CD4-positive, alpha-beta memory T cell (primary cell): Measurements from ENCODE around the gene GDAP1L1. TPM values are rescaled to one million over a fixed set of nuclear protein-coding genes. Genes with fewer than 3 reads are reported as not detected.
A peak's percentile ranks its signal among the peaks of the same experiment; 100 is the strongest.

ENCODE experiments used
- CTCF ChIA-PET: fragments of 350-600 bp; sonication (Branson Sonifier 250); formaldehyde crosslinking; loops from one replicate; lab custom pipeline; 2021; ENCODE audit warnings: inconsistent platforms; ENCODE audit not compliant: partially characterized antibody; lab: Charles Lee
- POLR2A ChIA-PET: fragments of 350-600 bp; sonication (Branson Sonifier 250); formaldehyde crosslinking; loops from one replicate; lab custom pipeline; 2021; ENCODE audit not compliant: partially characterized antibody; lab: Charles Lee
- DNase-seq, 5 donors: peaks; one replicate each; pipeline versions ENCODE4 v3.0.0 to v3.0.0-alpha.2; 2020 to 2022; ENCODE audit warnings: mixed read lengths in 1 of 5
- H3K27ac ChIP-seq: one replicate; pipeline ENCODE4 v1.7.0; 2013; ENCODE audit warnings: low read depth, low read length
- H3K27me3 ChIP-seq: 2 replicates; pipeline ENCODE4 v1.7.0; 2013; ENCODE audit warnings: mild to moderate bottlenecking, low read length, moderate library complexity; ENCODE audit not compliant: insufficient read depth
- H3K36me3 ChIP-seq: 2 replicates; pipeline ENCODE4 v1.7.0; 2013; ENCODE audit warnings: mild to moderate bottlenecking, low read length, moderate library complexity; ENCODE audit not compliant: insufficient read depth
- H3K4me1 ChIP-seq: 2 replicates; pipeline ENCODE4 v1.7.0; 2013; ENCODE audit warnings: mild to moderate bottlenecking, low read length, moderate library complexity; ENCODE audit not compliant: insufficient read depth
- H3K4me3 ChIP-seq, 2 donors: one replicate each; pipeline ENCODE4 v1.7.0; 2013; ENCODE audit warnings: low read length in 2 of 2, mild to moderate bottlenecking in 1 of 2
- H3K9me3 ChIP-seq, 2 donors: one replicate each; pipeline ENCODE4 v1.7.0; 2013; ENCODE audit warnings: low read length in 2 of 2, control low read depth in 1 of 2; ENCODE audit not compliant: control insufficient read depth in 1 of 2
- H3K27ac Mint-ChIP-seq, 7 donors: one replicate each; pipeline ENCODE4 v1.8.0; 2020 to 2021; ENCODE audit warnings: mixed read lengths in 7 of 7, mild to moderate bottlenecking in 6 of 7, inconsistent platforms in 3 of 7, moderate library complexity in 3 of 7
- H3K27me3 Mint-ChIP-seq, 2 donors: one replicate each; pipeline ENCODE4 v1.8.0; 2020 to 2021; ENCODE audit warnings: mixed read lengths in 2 of 2
- H3K36me3 Mint-ChIP-seq, 2 donors: one replicate each; pipeline ENCODE4 v1.8.0; 2020 to 2021; ENCODE audit warnings: mixed read lengths in 2 of 2, inconsistent platforms in 1 of 2, mild to moderate bottlenecking in 1 of 2
- H3K4me1 Mint-ChIP-seq, 4 donors: one replicate each; pipeline ENCODE4 v1.8.0; 2020 to 2021; ENCODE audit warnings: mixed read lengths in 4 of 4, mild to moderate bottlenecking in 1 of 4
- H3K4me3 Mint-ChIP-seq, 8 donors: one replicate each; pipeline ENCODE4 v1.8.0; 2020 to 2021; ENCODE audit warnings: mixed read lengths in 8 of 8, mild to moderate bottlenecking in 7 of 8, moderate library complexity in 6 of 8, inconsistent platforms in 3 of 8
- H3K9me3 Mint-ChIP-seq, 8 donors: one replicate each; pipeline ENCODE4 v1.8.0; 2020 to 2021; ENCODE audit warnings: mixed read lengths in 8 of 8, mild to moderate bottlenecking in 5 of 8, inconsistent platforms in 3 of 8, moderate library complexity in 1 of 8
- intact Hi-C: fragments of 100-400 bp; cut with micrococcal nuclease; formaldehyde crosslinking; loops from one replicate; pipeline ENCODE4 v1.15.1; 2023
- polyA plus RNA-seq, 2 donors: library from polyadenylated mRNA; unstranded; fragments of 300-500 nt; fragmentation: Illumina TruSeq; gene quantifications; one replicate each; pipeline ENCODE4 v1.2.3, GENCODE V29; 2021
- total RNA-seq, 2 experiments: library from RNA; stranded (reverse); gene quantifications; one replicate each; pipeline ENCODE4 v1.2.3, GENCODE V29; 2021

GDAP1L1 gene
- total and polyA plus RNA-seq, 4 experiments from 2014 or later, result 0.11 TPM; not detected in 3

- Histone ChIP-seq H3K4me3 (no peak overlapping the region), H3K27ac (no peak overlapping the region), H3K9me3 (no peaks in the 10 kb centered on the region), H3K4me1 (no peaks in the 10 kb centered on the region), H3K36me3 (no peaks in the 10 kb centered on the region), H3K27me3 (no peaks in the 10 kb centered on the region)
- H3K4me1 Mint-ChIP-seq, result peaks cover 0 to 1% (median 0%) of the 10 kb centered on the region in 4 donors
- ChIA-PET POLR2A (no interaction called here), CTCF (interaction anchor here (4.0 kb wide), 1 partner anchor 47 kb away, joined by 24 read pairs; no protein-coding TSS in a partner anchor)
- peaks cover 0 to 3% (median 0%) of the 10 kb centered on the region in 8 donors for H3K9me3 Mint-ChIP-seq
- no peak overlapping the region for H3K27ac Mint-ChIP-seq
- DNase-seq, result no peak
- no peak overlapping the region for H3K4me3 Mint-ChIP-seq
- peaks cover 0 to 6% of the 10 kb centered on the region in 2 donors for H3K36me3 Mint-ChIP-seq
- intact Hi-C loops, result no loop called here
- H3K27me3 Mint-ChIP-seq, result no peaks in the 10 kb centered on the region
These were observed 17.2 kb downstream of the GDAP1L1 start for GRCh38 chr20:44264287-44264686.

- Mint-ChIP-seq H3K4me3 (no peak overlapping the region), H3K27me3 (no peaks in the 10 kb centered on the region), H3K4me1 (peaks cover 0 to 3% (median 0%) of the 10 kb centered on the region in 4 donors), H3K9me3 (peaks cover 0 to 3% (median 0%) of the 10 kb centered on the region in 8 donors), H3K27ac (peak overlapping the region in 1 of 7 donors; percentile 32), H3K36me3 (peaks cover 0 to 18% of the 10 kb centered on the region in 2 donors)
- ChIA-PET CTCF (no interaction called here), POLR2A (no interaction called here)
- intact Hi-C loops, result no loop called here
- Histone ChIP-seq H3K9me3 (no peaks in the 10 kb centered on the region), H3K4me3 (no peak overlapping the region), H3K27ac (no peak overlapping the region), H3K27me3 (no peaks in the 10 kb centered on the region), H3K4me1 (no peaks in the 10 kb centered on the region), H3K36me3 (no peaks in the 10 kb centered on the region)
- no peak for DNase-seq
These were observed 21.7 kb downstream of the GDAP1L1 start for GRCh38 chr20:44268802-44269201.

GRCh38 chr20:44271915-44272663 lies 25.0 kb downstream of the GDAP1L1 start:
- H3K4me1 Mint-ChIP-seq, result peaks cover 0 to 4% (median 0%) of the 10 kb centered on the region in 4 donors
- ChIA-PET CTCF (interaction anchor here (1.0 to 4.1 kb wide), 6 partner anchors 10 to 55 kb away, joined by 3 to 44 read pairs (median 4); partner anchors contain the start of gene FITM2), POLR2A (interaction anchor here (1.2 kb wide), 1 partner anchor 54 kb away, joined by 4 read pairs; no protein-coding TSS in a partner anchor)
- DNase-seq, result peak in 3 of 5 donors; percentile 2 to 32 (median 6)
- intact Hi-C loops, result no loop called here
- H3K36me3 Mint-ChIP-seq, result peaks cover 0 to 23% of the 10 kb centered on the region in 2 donors
- H3K27ac Mint-ChIP-seq, result no peak overlapping the region
- Histone ChIP-seq H3K36me3 (no peaks in the 10 kb centered on the region), H3K4me1 (no peaks in the 10 kb centered on the region), H3K4me3 (no peak overlapping the region), H3K9me3 (no peaks in the 10 kb centered on the region), H3K27ac (no peak overlapping the region), H3K27me3 (no peaks in the 10 kb centered on the region)
- H3K4me3 Mint-ChIP-seq, result no peak overlapping the region
- no peaks in the 10 kb centered on the region for H3K9me3 Mint-ChIP-seq
- H3K27me3 Mint-ChIP-seq, result no peaks in the 10 kb centered on the region

- DNase-seq, result no peak
- no peaks in the 10 kb centered on the region for H3K4me1 ChIP-seq
- Mint-ChIP-seq H3K27me3 (no peaks in the 10 kb centered on the region), H3K9me3 (no peaks in the 10 kb centered on the region), H3K4me3 (no peak overlapping the region), H3K36me3 (peaks cover 0 to 20% of the 10 kb centered on the region in 2 donors), H3K4me1 (peaks cover 0 to 4% (median 0%) of the 10 kb centered on the region in 4 donors), H3K27ac (no peak overlapping the region)
- POLR2A ChIA-PET, result no interaction called here
- H3K4me3 ChIP-seq, result no peak overlapping the region
- CTCF ChIA-PET, result interaction anchor here (1.0 to 4.1 kb wide), 4 partner anchors 9 to 57 kb away, joined by 3 to 44 read pairs (median 4); no protein-coding TSS in a partner anchor
- intact Hi-C loops, result loop anchor here (1.0 kb wide), 1 partner anchor 56 kb away; no protein-coding TSS in a partner anchor
- no peaks in the 10 kb centered on the region for H3K9me3 ChIP-seq
- no peaks in the 10 kb centered on the region for H3K36me3 ChIP-seq
- no peak overlapping the region for H3K27ac ChIP-seq
- no peaks in the 10 kb centered on the region for H3K27me3 ChIP-seq
These were observed 26.4 kb downstream of the GDAP1L1 start for GRCh38 chr20:44273231-44274215.

GRCh38 chr20:44274303-44275017 lies 27.4 kb downstream of the GDAP1L1 start:
- POLR2A ChIA-PET, result no interaction called here
- DNase-seq, result no peak
- CTCF ChIA-PET, result interaction anchor here (2.2 kb wide), 1 partner anchor 59 kb away, joined by 4 read pairs; no protein-coding TSS in a partner anchor
- no peak overlapping the region for H3K27ac ChIP-seq
- no peaks in the 10 kb centered on the region for H3K4me1 ChIP-seq
- H3K9me3 ChIP-seq, result no peaks in the 10 kb centered on the region
- H3K27me3 Mint-ChIP-seq, result no peaks in the 10 kb centered on the region
- H3K4me3 ChIP-seq, result no peak overlapping the region
- peaks cover 0 to 15% of the 10 kb centered on the region in 2 donors for H3K36me3 Mint-ChIP-seq
- H3K36me3 ChIP-seq, result no peaks in the 10 kb centered on the region
- no peak overlapping the region for H3K27ac Mint-ChIP-seq
- no peak overlapping the region for H3K4me3 Mint-ChIP-seq
- intact Hi-C loops, result no loop called here
- H3K9me3 Mint-ChIP-seq, result no peaks in the 10 kb centered on the region
- peaks cover 0 to 2% (median 0%) of the 10 kb centered on the region in 4 donors for H3K4me1 Mint-ChIP-seq
- no peaks in the 10 kb centered on the region for H3K27me3 ChIP-seq

- ChIA-PET POLR2A (no interaction called here), CTCF (no interaction called here)
- Mint-ChIP-seq H3K4me1 (peaks cover 0 to 2% (median 0%) of the 10 kb centered on the region in 4 donors), H3K36me3 (peaks cover 0 to 5% of the 10 kb centered on the region in 2 donors), H3K27me3 (no peaks in the 10 kb centered on the region), H3K9me3 (no peaks in the 10 kb centered on the region), H3K27ac (no peak overlapping the region), H3K4me3 (no peak overlapping the region)
- Histone ChIP-seq H3K27ac (no peak overlapping the region), H3K27me3 (no peaks in the 10 kb centered on the region), H3K4me3 (no peak overlapping the region), H3K9me3 (no peaks in the 10 kb centered on the region), H3K36me3 (no peaks in the 10 kb centered on the region), H3K4me1 (no peaks in the 10 kb centered on the region)
- no peak for DNase-seq
- intact Hi-C loops, result no loop called here
These were observed 32.1 kb downstream of the GDAP1L1 start for GRCh38 chr20:44279228-44279627.
